ENCODE results near the gene ZNF593OS.

Gene ZNF593OS

GRCh38 chr1:26159743-26160039 lies 11.9 kb downstream of the ZNF593OS start:
- DNase-seq (ENCODE audit: low read depth, low spot score) = no peak

- no peak for DNase-seq (ENCODE audit: low read depth, low spot score)
Observed at GRCh38 chr1:26158908-26159742, 12.5 kb downstream of the ZNF593OS start, which contains the start of gene FAM110D. Gene FAM110D, plus strand, starts transcription at chr1:26159079. Its CDS starts 2,213 bp downstream, at chr1:26161292.

- DNase-seq (ENCODE audit: low read depth, low spot score) = no peak
Observed at GRCh38 chr1:26158271-26158907, 13.2 kb downstream of the ZNF593OS start.

- DNase-seq (ENCODE audit: low read depth, low spot score) = no peak
Observed at GRCh38 chr1:26156285-26157038, 15.2 kb downstream of the ZNF593OS start.

GRCh38 chr1:26155370-26156284 lies 16.0 kb downstream of the ZNF593OS start:
- DNase-seq (ENCODE audit: low read depth, low spot score) = no peak

- no peak for DNase-seq (ENCODE audit: low read depth, low spot score)
Observed at GRCh38 chr1:26154750-26155149, 16.9 kb downstream of the ZNF593OS start.

- DNase-seq (ENCODE audit: low read depth, low spot score) = no peak
Observed at GRCh38 chr1:26153966-26154532, 17.6 kb downstream of the ZNF593OS start.

- DNase-seq (ENCODE audit: low read depth, low spot score) = no peak
Observed at GRCh38 chr1:26148887-26149286, 22.7 kb downstream of the ZNF593OS start.

GRCh38 chr1:26145960-26146294 lies 25.7 kb downstream of the ZNF593OS start:
- DNase-seq (ENCODE audit: low read depth, low spot score) = no peak

- DNase-seq (ENCODE audit: low read depth, low spot score) = peak; percentile 51
Observed at GRCh38 chr1:26145041-26145959, 26.3 kb downstream of the ZNF593OS start.

- DNase-seq (ENCODE audit: low read depth, low spot score) = no peak
Observed at GRCh38 chr1:26142159-26142558, 29.5 kb downstream of the ZNF593OS start.

GRCh38 chr1:26138974-26139558 lies 32.6 kb downstream of the ZNF593OS start:
- DNase-seq (ENCODE audit: low read depth, low spot score) = no peak

- DNase-seq (ENCODE audit: low read depth, low spot score) = no peak
Observed at GRCh38 chr1:26134466-26134865, 37.2 kb downstream of the ZNF593OS start.

- DNase-seq (ENCODE audit: low read depth, low spot score) = no peak
Observed at GRCh38 chr1:26132834-26133167, 38.8 kb downstream of the ZNF593OS start.

GRCh38 chr1:26132128-26132833 lies 39.4 kb downstream of the ZNF593OS start:
- DNase-seq (ENCODE audit: low read depth, low spot score) = no peak

GRCh38 chr1:26130695-26131094 lies 40.9 kb downstream of the ZNF593OS start:
- no peak for DNase-seq (ENCODE audit: low read depth, low spot score)

GRCh38 chr1:26129778-26130177 lies 41.9 kb downstream of the ZNF593OS start:
- DNase-seq (ENCODE audit: low read depth, low spot score) = no peak

- DNase-seq (ENCODE audit: low read depth, low spot score) = no peak
Observed at GRCh38 chr1:26127235-26128163, 44.1 kb downstream of the ZNF593OS start.
